Neural cell (in vitro differentiated cells): Measurements from ENCODE around the gene PNPLA5.

Experiments used
- EP300 ChIP-seq: fragments of 450-650 bp; conservative IDR thresholded peaks from 2 replicates; pipeline ENCODE4 v1.6.1; 2014; ENCODE audit warnings: antibody characterized with exemption, mild to moderate bottlenecking, moderate library complexity; ENCODE audit not compliant: poor library complexity, severe bottlenecking
- EZH2 ChIP-seq: fragments of 200-600, 300-800 bp; shearing (Covaris generic), sonication (generic); IDR thresholded peaks from 2 replicates; pipeline ENCODE4 v1.6.1; 2014; ENCODE audit warnings: antibody characterized with exemption, low read length, borderline replicate concordance, mild to moderate bottlenecking; ENCODE audit not compliant: insufficient read depth, poor library complexity, severe bottlenecking
- MXI1 ChIP-seq: fragments of 450-650 bp; conservative IDR thresholded peaks from 2 replicates; pipeline ENCODE4 v1.6.1; 2014; ENCODE audit warnings: antibody characterized with exemption, mild to moderate bottlenecking; ENCODE audit not compliant: poor library complexity, severe bottlenecking
- POLR2AphosphoS5 ChIP-seq: IDR thresholded peaks from 2 replicates; pipeline ENCODE4 v1.6.1; 2012
- SMC3 ChIP-seq: fragments of 450-650 bp; conservative IDR thresholded peaks from 2 replicates; pipeline ENCODE4 v1.6.1; 2014; ENCODE audit warnings: antibody characterized with exemption, mild to moderate bottlenecking, moderate library complexity; ENCODE audit not compliant: poor library complexity
- TAF1 ChIP-seq: IDR thresholded peaks from 2 replicates; pipeline ENCODE4 v1.6.1; 2012; ENCODE audit warnings: low read depth
- TF ChIP-seq, protein P1 (sequence below): fragments of 450-650 bp; IDR thresholded peaks from 2 replicates; pipeline ENCODE4 v1.5.1; 2014; ENCODE audit warnings: antibody characterized with exemption, mild to moderate bottlenecking, moderate library complexity; ENCODE audit not compliant: poor library complexity, severe bottlenecking
- TF ChIP-seq, protein P2 (sequence below): IDR thresholded peaks from 2 replicates; pipeline ENCODE4 v1.6.1; 2012; ENCODE audit warnings: borderline replicate concordance

DNA sequence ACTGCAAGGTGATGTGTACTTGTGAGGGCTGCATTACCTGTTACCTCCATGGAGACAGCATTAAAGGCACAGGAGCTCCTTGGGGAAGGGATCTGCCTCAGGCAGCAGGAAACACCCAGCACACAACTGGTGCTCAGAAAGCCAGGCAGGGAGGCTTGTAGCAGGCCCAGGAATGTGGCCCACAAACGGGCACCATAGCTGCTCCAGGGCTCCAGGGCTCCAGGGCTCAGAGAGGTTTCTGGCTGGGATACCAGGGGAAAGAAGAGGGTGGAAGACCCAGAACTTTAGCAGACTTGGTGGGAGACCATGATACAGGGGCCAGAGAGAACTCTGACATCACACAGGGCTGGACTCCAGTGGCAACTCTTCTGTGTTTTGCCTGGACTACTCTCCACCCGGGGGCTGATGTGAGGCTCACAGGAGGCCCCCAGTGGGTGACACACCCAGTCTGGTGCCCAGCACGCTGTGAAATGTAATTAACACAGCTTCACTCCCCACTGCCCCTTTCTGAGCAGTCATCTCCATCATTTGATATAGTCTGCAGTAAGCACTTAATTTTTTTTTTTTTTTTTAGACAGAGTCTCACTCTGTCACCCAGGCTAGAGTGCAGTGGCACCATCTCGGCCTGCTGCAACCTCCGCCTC, 14.8 kb downstream of the PNPLA5 start:
- TF ChIP-seq, protein P1, sequence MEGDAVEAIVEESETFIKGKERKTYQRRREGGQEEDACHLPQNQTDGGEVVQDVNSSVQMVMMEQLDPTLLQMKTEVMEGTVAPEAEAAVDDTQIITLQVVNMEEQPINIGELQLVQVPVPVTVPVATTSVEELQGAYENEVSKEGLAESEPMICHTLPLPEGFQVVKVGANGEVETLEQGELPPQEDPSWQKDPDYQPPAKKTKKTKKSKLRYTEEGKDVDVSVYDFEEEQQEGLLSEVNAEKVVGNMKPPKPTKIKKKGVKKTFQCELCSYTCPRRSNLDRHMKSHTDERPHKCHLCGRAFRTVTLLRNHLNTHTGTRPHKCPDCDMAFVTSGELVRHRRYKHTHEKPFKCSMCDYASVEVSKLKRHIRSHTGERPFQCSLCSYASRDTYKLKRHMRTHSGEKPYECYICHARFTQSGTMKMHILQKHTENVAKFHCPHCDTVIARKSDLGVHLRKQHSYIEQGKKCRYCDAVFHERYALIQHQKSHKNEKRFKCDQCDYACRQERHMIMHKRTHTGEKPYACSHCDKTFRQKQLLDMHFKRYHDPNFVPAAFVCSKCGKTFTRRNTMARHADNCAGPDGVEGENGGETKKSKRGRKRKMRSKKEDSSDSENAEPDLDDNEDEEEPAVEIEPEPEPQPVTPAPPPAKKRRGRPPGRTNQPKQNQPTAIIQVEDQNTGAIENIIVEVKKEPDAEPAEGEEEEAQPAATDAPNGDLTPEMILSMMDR = no peak
- no peak for TF ChIP-seq MXI1
- TF ChIP-seq EZH2 = no peak
- no peak for TF ChIP-seq SMC3
- TF ChIP-seq POLR2AphosphoS5 = no peak
- TF ChIP-seq EP300 = no peak
- TF ChIP-seq, protein P2, sequence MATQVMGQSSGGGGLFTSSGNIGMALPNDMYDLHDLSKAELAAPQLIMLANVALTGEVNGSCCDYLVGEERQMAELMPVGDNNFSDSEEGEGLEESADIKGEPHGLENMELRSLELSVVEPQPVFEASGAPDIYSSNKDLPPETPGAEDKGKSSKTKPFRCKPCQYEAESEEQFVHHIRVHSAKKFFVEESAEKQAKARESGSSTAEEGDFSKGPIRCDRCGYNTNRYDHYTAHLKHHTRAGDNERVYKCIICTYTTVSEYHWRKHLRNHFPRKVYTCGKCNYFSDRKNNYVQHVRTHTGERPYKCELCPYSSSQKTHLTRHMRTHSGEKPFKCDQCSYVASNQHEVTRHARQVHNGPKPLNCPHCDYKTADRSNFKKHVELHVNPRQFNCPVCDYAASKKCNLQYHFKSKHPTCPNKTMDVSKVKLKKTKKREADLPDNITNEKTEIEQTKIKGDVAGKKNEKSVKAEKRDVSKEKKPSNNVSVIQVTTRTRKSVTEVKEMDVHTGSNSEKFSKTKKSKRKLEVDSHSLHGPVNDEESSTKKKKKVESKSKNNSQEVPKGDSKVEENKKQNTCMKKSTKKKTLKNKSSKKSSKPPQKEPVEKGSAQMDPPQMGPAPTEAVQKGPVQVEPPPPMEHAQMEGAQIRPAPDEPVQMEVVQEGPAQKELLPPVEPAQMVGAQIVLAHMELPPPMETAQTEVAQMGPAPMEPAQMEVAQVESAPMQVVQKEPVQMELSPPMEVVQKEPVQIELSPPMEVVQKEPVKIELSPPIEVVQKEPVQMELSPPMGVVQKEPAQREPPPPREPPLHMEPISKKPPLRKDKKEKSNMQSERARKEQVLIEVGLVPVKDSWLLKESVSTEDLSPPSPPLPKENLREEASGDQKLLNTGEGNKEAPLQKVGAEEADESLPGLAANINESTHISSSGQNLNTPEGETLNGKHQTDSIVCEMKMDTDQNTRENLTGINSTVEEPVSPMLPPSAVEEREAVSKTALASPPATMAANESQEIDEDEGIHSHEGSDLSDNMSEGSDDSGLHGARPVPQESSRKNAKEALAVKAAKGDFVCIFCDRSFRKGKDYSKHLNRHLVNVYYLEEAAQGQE = no peak
- TF ChIP-seq TAF1 = no peak
